Duodenal mucosa (tissue), 2 donors: ENCODE results near the gene CSPG4.
"Not testable (repeated sequence)": the region's sequence is repeated elsewhere in the genome, so short reads cannot be mapped to it uniquely, and the experiment has no call there.

Experiments used
- H3K27ac ChIP-seq: one replicate; pipeline ENCODE4 v1.7.0; 2013; ENCODE audit warnings: low read depth, low read length
- H3K27me3 ChIP-seq, 2 donors: one replicate each; pipeline ENCODE4 v1.7.0; 2013; ENCODE audit warnings: low read length in 2 of 2, control low read depth in 1 of 2; ENCODE audit not compliant: insufficient read depth in 2 of 2, control insufficient read depth in 1 of 2
- H3K36me3 ChIP-seq, 2 donors: one replicate each; pipeline ENCODE4 v1.7.0; 2013; ENCODE audit warnings: low read length in 2 of 2, control low read depth in 1 of 2; ENCODE audit not compliant: insufficient read depth in 2 of 2, control insufficient read depth in 1 of 2
- H3K4me1 ChIP-seq, 2 donors: one replicate each; pipeline ENCODE4 v1.7.0; 2013; ENCODE audit warnings: low read length in 2 of 2, control low read depth in 1 of 2; ENCODE audit not compliant: insufficient read depth in 2 of 2, control insufficient read depth in 1 of 2
- H3K4me3 ChIP-seq, 2 donors: one replicate each; pipeline ENCODE4 v1.7.0; 2013; ENCODE audit warnings: low read length in 2 of 2, low read depth in 1 of 2
- H3K9ac ChIP-seq, 2 donors: one replicate each; pipeline ENCODE4 v1.7.0; 2013; ENCODE audit warnings: low read length in 2 of 2, low read depth in 1 of 2
- H3K9me3 ChIP-seq, 2 donors: one replicate each; pipeline ENCODE4 v1.7.0; 2013; ENCODE audit warnings: low read length in 2 of 2, control low read depth in 1 of 2; ENCODE audit not compliant: control insufficient read depth in 1 of 2

Gene CSPG4

GRCh38 chr15:75695634-75696310, 16.9 kb downstream of the CSPG4 start:
- peaks cover 23 to 24% of the 10 kb centered on the region in 2 donors for H3K4me1 ChIP-seq
- H3K9ac ChIP-seq: no peak overlapping the region
- H3K27ac ChIP-seq: no peak overlapping the region

GRCh38 chr15:75695220-75695619, 17.4 kb downstream of the CSPG4 start:
- H3K36me3 ChIP-seq: no peaks in the 10 kb centered on the region
- H3K27ac ChIP-seq: no peak overlapping the region
- H3K4me3 ChIP-seq: no peak overlapping the region
- H3K9ac ChIP-seq: no peak overlapping the region
- H3K4me1 ChIP-seq: peaks cover 23 to 24% of the 10 kb centered on the region in 2 donors
- H3K27me3 ChIP-seq: no peaks in the 10 kb centered on the region
- no peaks in the 10 kb centered on the region for H3K9me3 ChIP-seq

More at GRCh38 chr15:75695634-75696310, 16.9 kb downstream of the CSPG4 start:
- H3K9me3 ChIP-seq: no peaks in the 10 kb centered on the region
- no peak overlapping the region for H3K4me3 ChIP-seq
- no peaks in the 10 kb centered on the region for H3K36me3 ChIP-seq
- no peaks in the 10 kb centered on the region for H3K27me3 ChIP-seq

GRCh38 chr15:75694241-75695182, 18.1 kb downstream of the CSPG4 start:
- H3K9ac ChIP-seq: no peak overlapping the region
- peaks cover 23 to 24% of the 10 kb centered on the region in 2 donors for H3K4me1 ChIP-seq

GRCh38 chr15:75693501-75694240, 19.0 kb downstream of the CSPG4 start:
- H3K4me1 ChIP-seq: peaks cover 23 to 24% of the 10 kb centered on the region in 2 donors

More at GRCh38 chr15:75694241-75695182, 18.1 kb downstream of the CSPG4 start:
- no peak overlapping the region for H3K4me3 ChIP-seq
- H3K27ac ChIP-seq: no peak overlapping the region
- H3K36me3 ChIP-seq: no peaks in the 10 kb centered on the region
- no peaks in the 10 kb centered on the region for H3K27me3 ChIP-seq
- H3K9me3 ChIP-seq: no peaks in the 10 kb centered on the region

DNA sequence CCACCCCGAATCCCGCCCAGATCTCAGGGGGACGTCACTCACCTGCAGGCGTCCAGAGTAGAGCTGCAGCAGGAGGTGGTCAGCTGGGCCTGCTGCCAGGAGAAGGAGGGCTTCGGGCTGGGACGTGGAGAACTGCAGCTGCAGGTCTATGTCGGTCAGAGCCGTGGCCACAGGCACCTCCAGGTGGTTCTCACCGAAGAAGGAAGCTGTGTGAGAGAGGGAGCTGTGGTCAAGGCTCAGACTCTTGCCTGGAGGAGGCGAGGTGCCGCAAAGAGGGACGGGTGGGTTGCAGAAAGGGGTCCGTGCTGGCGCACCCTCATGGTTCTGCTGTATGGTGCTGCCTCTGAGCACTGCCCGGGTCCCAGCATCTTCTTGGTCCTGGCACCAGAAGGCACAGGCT, 19.6 kb downstream of the CSPG4 start:
- not testable (repeated sequence) for H3K4me3 ChIP-seq, H3K27ac ChIP-seq

More at GRCh38 chr15:75693501-75694240, 19.0 kb downstream of the CSPG4 start:
- Histone ChIP-seq H3K4me3 (no peak overlapping the region), H3K9me3 (no peaks in the 10 kb centered on the region), H3K36me3 (no peaks in the 10 kb centered on the region), H3K27me3 (no peaks in the 10 kb centered on the region), H3K9ac (no peak overlapping the region), H3K27ac (peak overlapping the region; percentile 5)

DNA sequence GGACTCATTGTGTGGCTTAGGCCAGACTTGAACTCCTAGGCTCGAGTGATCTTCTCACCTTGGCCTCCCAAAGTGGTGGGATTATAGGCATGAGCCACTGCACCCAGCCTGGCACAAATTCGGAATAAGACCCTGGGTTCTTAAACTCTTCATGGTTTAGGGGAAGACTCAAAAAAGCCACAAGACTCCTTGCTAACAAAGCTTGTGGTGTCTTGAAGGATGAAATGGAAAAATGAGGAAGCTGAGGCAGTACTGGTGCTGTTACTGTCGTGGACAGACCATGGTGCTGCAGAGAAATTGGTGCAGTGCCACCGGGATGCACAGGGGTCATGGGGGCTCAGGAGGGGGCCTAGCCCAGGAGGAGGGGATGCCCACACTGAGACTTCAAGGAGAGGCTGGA, 20.3 kb downstream of the CSPG4 start:
- H3K27ac ChIP-seq, H3K9me3 ChIP-seq, H3K36me3 ChIP-seq, H3K4me3 ChIP-seq, H3K27me3 ChIP-seq, H3K9ac ChIP-seq: not testable (repeated sequence)
- H3K4me1 ChIP-seq: peaks cover 23 to 24% of the 10 kb centered on the region in 2 donors

More for the DNA sequence above, 19.6 kb downstream of the CSPG4 start:
- H3K4me1 ChIP-seq: peaks cover 23 to 24% of the 10 kb centered on the region in 2 donors
- H3K9ac ChIP-seq, H3K36me3 ChIP-seq, H3K27me3 ChIP-seq, H3K9me3 ChIP-seq: not testable (repeated sequence)

- not testable (repeated sequence) for H3K9ac ChIP-seq, H3K4me3 ChIP-seq, H3K36me3 ChIP-seq, H3K27me3 ChIP-seq, H3K27ac ChIP-seq, H3K9me3 ChIP-seq
- peaks cover 13 to 14% of the 10 kb centered on the region in 2 donors for H3K4me1 ChIP-seq
Observed at GRCh38 chr15:75689429-75689828, 23.2 kb downstream of the CSPG4 start.

DNA sequence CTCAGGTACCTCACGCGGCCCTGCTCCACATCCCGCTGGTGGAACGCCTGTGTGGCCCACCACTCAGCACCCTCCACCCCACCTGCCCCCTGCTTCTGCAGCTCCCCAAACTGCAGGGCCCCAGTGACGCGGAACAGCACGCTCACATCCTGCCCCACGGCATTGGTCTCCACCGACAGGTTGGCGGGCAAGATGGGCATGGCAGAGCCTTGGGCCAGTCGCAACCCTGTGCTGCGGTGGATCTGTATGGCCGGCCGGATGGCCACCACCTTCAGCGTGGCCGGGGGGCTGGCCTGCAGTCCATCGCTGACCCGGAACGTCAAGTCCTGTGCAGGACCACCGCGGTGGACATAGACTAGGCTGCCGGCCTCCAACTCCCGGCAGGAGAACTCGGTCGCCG, 23.8 kb downstream of the CSPG4 start:
- no peak overlapping the region for H3K27ac ChIP-seq
- H3K27me3 ChIP-seq: no peaks in the 10 kb centered on the region
- H3K4me1 ChIP-seq: peaks cover 7 to 8% of the 10 kb centered on the region in 2 donors
- H3K4me3 ChIP-seq: no peak overlapping the region
- no peaks in the 10 kb centered on the region for H3K36me3 ChIP-seq
- H3K9ac ChIP-seq: no peak overlapping the region
- no peaks in the 10 kb centered on the region for H3K9me3 ChIP-seq

DNA sequence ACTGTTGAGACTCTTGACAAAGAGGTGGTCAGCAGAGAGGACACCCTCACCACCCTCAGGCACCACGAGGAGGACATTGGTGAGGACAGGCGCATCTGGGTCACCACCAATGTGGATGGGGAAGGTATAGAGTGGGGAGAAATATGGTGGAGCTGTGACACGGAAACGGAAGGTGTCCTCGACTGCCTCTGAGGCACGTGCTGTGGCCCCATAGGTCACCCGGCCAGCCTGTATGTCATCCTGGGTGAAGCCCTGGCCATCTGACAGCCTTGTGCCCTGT, 24.4 kb downstream of the CSPG4 start:
- no peaks in the 10 kb centered on the region for H3K36me3 ChIP-seq
- no peak overlapping the region for H3K9ac ChIP-seq
- H3K9me3 ChIP-seq: no peaks in the 10 kb centered on the region
- no peak overlapping the region for H3K4me3 ChIP-seq
- H3K27ac ChIP-seq: no peak overlapping the region
- peaks cover under 1 to 2% of the 10 kb centered on the region in 2 donors for H3K4me1 ChIP-seq
- H3K27me3 ChIP-seq: no peaks in the 10 kb centered on the region
